Measurements from ENCODE around the gene GALNT7.

- TF ChIP-seq GATA3 (IDR thresholded peaks at IDR 0.05; ENCODE audit: low read depth, low read length) (no peak), GATA2 (IDR thresholded peaks at IDR 0.05; ENCODE audit: low read depth, low read length) (no peak)
Measured at GRCh38 chr4:173265751-173266150, 97.1 kb downstream of the GALNT7 start.
